Adrenal gland (tissue), 12 donors: ENCODE data around the gene ADAM10. TPM values are rescaled to one million over a fixed set of nuclear protein-coding genes. Genes with fewer than 3 reads are reported as not detected.
"Not testable (repeated sequence)": the region's sequence is repeated elsewhere in the genome, so short reads cannot be mapped to it uniquely, and the experiment has no call there.

Source experiments
- DNase-seq, 7 donors: peaks; one replicate each; pipeline ENCODE4 v3.0.0-alpha.2; 2019 to 2020
- H3K27ac ChIP-seq, 5 donors: fragments of 200-600 bp; sonication (generic) in 4 of 5; 1 replicate in 3 of 5; 2 replicates in 2 of 5; pipeline versions ENCODE4 v1.5.1 to v1.8.0; 2016 to 2020; ENCODE audit warnings: mild to moderate bottlenecking in 1 of 5
- H3K27me3 ChIP-seq: fragments of 200-600 bp; 2 replicates; pipeline ENCODE4 v1.8.0; 2021
- H3K36me3 ChIP-seq, 2 donors: fragments of 200-600 bp; replicated peaks in 1 of 2; 1 replicate in 1 of 2; 2 replicates in 1 of 2; pipeline versions ENCODE4 v1.5.1 to v1.8.0; 2018 to 2022
- H3K4me1 ChIP-seq, 2 donors: fragments of 200-600 bp; replicated peaks in 1 of 2; 1 replicate in 1 of 2; 2 replicates in 1 of 2; pipeline versions ENCODE4 v1.5.1 to v1.8.0; 2018 to 2021
- H3K4me3 ChIP-seq, 4 donors: fragments of 200-600 bp; sonication (generic) in 3 of 4; one replicate each; pipeline ENCODE4 v1.5.1; 2016 to 2018
- H3K9me3 ChIP-seq, 3 donors: fragments of 200-600 bp; sonication (generic) in 1 of 3; replicated peaks in 1 of 3; 1 replicate in 2 of 3; 2 replicates in 1 of 3; pipeline versions ENCODE4 v1.5.1 to v1.8.0; 2016 to 2021
- POLR2A ChIP-seq, 2 donors: fragments of 450-650 bp; IDR thresholded peaks; one replicate each; pipeline ENCODE4 v1.6.1; 2017; ENCODE audit warnings: antibody characterized with exemption in 2 of 2, mild to moderate bottlenecking in 2 of 2, moderate library complexity in 1 of 2
- WGBS, 4 donors: extraction: QIAGEN DNeasy Blood & Tissue Kit in 2 of 4; methylation state at CpG; one replicate each; pipeline versions ENCODE4 v1.1.5 to v1.1.7; 2013 to 2017; 5-methylcytosine and 5-hydroxymethylcytosine counted together
- intact Hi-C, 2 donors: fragments of 100-400 bp; cut with DNase I; formaldehyde crosslinking; loops; one replicate each; pipeline versions ENCODE4 v1.14.1 to v1.15.0; 2022 to 2023
- polyA plus RNA-seq, 3 donors: library from polyadenylated mRNA; stranded (reverse); fragments of 200-250 nt in 2 of 3; fragments of 350-450 nt in 1 of 3; fragmentation: Illumina TruSeq in 1 of 3; extraction: RNeasy Lipid Tissue Mini Kit (QIAGEN cat#74804) in 1 of 3; gene quantifications; one replicate each; pipeline ENCODE4 v1.2.3, GENCODE V29; 2013 to 2014
- total RNA-seq, 9 donors: library from RNA; depleted of rRNA in 4 of 9; stranded (reverse); fragments of >200 nt in 4 of 9; fragments of 120-200 nt in 1 of 9; fragmentation: NEBNext Ultra II Directional in 1 of 9; extraction: Animal tissue kit (Norgen Biotek cat#: 25700) in 1 of 9; gene quantifications; one replicate each; pipeline versions ENCODE4 v1.1.0 to v1.2.4, GENCODE V29; 2013 to 2023
- TF ChIP-seq, protein P1 (sequence below), 6 experiments: fragments of 450-650 bp in 4 of 6; fragments of 200-600 bp in 2 of 6; sonication (generic) in 1 of 6; IDR thresholded peaks; 1 replicate in 5 of 6; 2 replicates in 1 of 6; pipeline versions ENCODE4 v1.5.1 to v1.8.0; 2016 to 2021; ENCODE audit warnings: antibody characterized with exemption in 6 of 6, mild to moderate bottlenecking in 2 of 6, moderate library complexity in 1 of 6
- donor health status: healthy with polysubstance abuse.
- donor health status: Bipolar disorder and iron deficiency.
- donor health status: DM: yes; HTN: yes; CAD: no.
- donor health status: DM: no; HTN: no; CAD: no.
- donor health status: DM: no; HTN: no; CAD: no.
- donor health status: DM: yes; HTN: yes; CAD: no.

ADAM10 gene
- total and polyA plus RNA-seq, 12 donors: 6.2 to 97.9 (median 50.7) TPM

DNA sequence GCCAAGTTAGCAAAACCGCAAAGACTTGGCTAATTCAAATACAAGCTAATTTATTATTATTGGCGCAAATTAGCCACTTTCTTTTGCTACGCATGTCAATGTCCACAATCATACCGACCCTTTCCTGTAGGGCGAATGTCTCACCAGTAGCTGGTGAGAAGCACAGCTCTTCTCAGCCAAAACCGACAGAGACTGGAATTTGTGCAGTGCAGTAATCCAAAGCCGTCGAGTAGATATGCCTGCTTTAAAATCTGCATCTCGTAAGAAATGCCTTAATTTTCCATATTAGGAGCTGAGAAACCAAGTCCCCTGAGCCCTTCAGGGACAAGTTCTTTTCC, 21.0 kb upstream of the ADAM10 start:
- TF ChIP-seq, protein P1, sequence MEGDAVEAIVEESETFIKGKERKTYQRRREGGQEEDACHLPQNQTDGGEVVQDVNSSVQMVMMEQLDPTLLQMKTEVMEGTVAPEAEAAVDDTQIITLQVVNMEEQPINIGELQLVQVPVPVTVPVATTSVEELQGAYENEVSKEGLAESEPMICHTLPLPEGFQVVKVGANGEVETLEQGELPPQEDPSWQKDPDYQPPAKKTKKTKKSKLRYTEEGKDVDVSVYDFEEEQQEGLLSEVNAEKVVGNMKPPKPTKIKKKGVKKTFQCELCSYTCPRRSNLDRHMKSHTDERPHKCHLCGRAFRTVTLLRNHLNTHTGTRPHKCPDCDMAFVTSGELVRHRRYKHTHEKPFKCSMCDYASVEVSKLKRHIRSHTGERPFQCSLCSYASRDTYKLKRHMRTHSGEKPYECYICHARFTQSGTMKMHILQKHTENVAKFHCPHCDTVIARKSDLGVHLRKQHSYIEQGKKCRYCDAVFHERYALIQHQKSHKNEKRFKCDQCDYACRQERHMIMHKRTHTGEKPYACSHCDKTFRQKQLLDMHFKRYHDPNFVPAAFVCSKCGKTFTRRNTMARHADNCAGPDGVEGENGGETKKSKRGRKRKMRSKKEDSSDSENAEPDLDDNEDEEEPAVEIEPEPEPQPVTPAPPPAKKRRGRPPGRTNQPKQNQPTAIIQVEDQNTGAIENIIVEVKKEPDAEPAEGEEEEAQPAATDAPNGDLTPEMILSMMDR (IDR thresholded peaks at IDR 0.05): peak in 4 of 6 experiments; percentile 17 to 55 (median 26)
- no peak for TF ChIP-seq POLR2A (IDR thresholded peaks at IDR 0.05)
- no peaks in the 10 kb centered on the region for H3K27me3 ChIP-seq
- peak overlapping the region; percentile 70 to 98 (median 98) for H3K27ac ChIP-seq
- no peaks in the 10 kb centered on the region for H3K36me3 ChIP-seq
- intact Hi-C loops: loop anchor here in 1 of 2 donors (10.0 kb wide), 1 partner anchor 154 kb away; no protein-coding TSS in a partner anchor
- peak in 2 of 7 donors; percentile 37 to 51 for DNase-seq
- 4 to 7% (median 5%) methylated on average over 9 of the region's 9 CpGs for WGBS, 4 donors
- peaks cover 24 to 38% of the 10 kb centered on the region in 2 donors for H3K4me1 ChIP-seq
- peak overlapping the region in 3 of 4 donors; percentile 32 to 86 (median 55) for H3K4me3 ChIP-seq
- H3K9me3 ChIP-seq: no peaks in the 10 kb centered on the region

DNA sequence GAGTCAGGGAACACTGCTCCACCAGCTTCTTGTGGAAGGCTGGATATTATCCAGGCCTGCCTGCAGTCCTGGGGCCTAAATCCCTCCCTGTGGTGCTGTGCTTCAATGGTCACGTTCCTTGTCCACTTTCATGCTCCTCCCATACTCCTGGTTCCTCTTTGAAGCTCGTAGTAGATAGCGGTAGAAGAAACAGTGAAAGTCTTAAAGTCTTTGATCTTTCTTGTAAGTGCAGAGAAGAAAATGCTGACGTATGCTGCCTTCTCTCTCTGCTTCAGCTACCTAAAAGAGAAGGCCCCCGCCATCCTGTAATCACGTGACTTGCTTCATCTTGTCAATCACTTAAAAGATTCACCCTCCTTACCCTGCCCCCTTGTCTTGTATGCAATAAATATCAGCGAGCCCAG, 19.1 kb upstream of the ADAM10 start:
- not testable (repeated sequence) for H3K27ac ChIP-seq, H3K4me3 ChIP-seq, H3K36me3 ChIP-seq, H3K27me3 ChIP-seq, DNase-seq
- Histone ChIP-seq H3K9me3 (peaks cover 0 to 11% (median 0%) of the 10 kb centered on the region in 3 donors), H3K4me1 (peaks cover 24 to 25% of the 10 kb centered on the region in 2 donors)
- intact Hi-C loops: loop anchor here in 1 of 2 donors (10.0 kb wide), 1 partner anchor 544 kb away; no protein-coding TSS in a partner anchor
- whole genome bisulfite sequencing, 4 donors: 92 to 95% (median 94%) methylated on average over 7 of the region's 7 CpGs

DNA sequence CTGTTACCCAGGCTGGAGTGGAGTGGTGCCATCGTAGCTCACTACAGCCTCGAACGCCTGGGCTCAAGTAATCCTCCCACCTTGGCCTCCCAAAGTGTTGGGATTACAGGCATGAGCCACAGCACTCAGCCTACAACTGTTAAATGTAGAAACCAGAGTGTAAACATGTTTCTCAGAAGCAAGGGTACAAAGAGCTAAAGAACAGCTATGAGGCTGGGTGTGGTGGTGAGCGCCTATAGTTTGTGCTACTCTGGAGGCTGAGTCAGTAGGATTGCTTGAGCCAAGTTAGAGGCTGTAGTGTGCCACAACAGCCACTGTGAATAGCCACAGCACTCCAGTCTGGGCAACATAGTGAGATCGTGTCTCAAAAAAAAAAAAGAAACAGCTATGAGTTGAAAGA, 16.8 kb upstream of the ADAM10 start:
- no peak overlapping the region for H3K4me3 ChIP-seq
- TF ChIP-seq, protein P1 (IDR thresholded peaks at IDR 0.05): no peak
- TF ChIP-seq POLR2A (IDR thresholded peaks at IDR 0.05): no peak
- WGBS, 4 donors: 90 to 97% (median 95%) methylated on average over 5 of the region's 5 CpGs
- H3K27ac ChIP-seq: no peak overlapping the region
- H3K36me3 ChIP-seq: no peaks in the 10 kb centered on the region
- intact Hi-C loops: loop anchor here in 1 of 2 donors (10.0 kb wide), 1 partner anchor 541 kb away; no protein-coding TSS in a partner anchor
- peaks cover 0 to 11% (median 0%) of the 10 kb centered on the region in 3 donors for H3K9me3 ChIP-seq
- no peaks in the 10 kb centered on the region for H3K27me3 ChIP-seq
- H3K4me1 ChIP-seq: peaks cover 7 to 9% of the 10 kb centered on the region in 2 donors
- no peak for DNase-seq

- Histone ChIP-seq H3K9me3 (peaks cover 0 to 11% (median 0%) of the 10 kb centered on the region in 3 donors), H3K36me3 (no peaks in the 10 kb centered on the region), H3K4me1 (no peaks in the 10 kb centered on the region), H3K4me3 (no peak overlapping the region), H3K27ac (no peak overlapping the region), H3K27me3 (no peaks in the 10 kb centered on the region)
- DNase-seq: no peak
- 87 to 91% (median 89%) methylated on average over 5 of the region's 5 CpGs for WGBS, 4 donors
- no peak for TF ChIP-seq POLR2A (IDR thresholded peaks at IDR 0.05)
- TF ChIP-seq, protein P1 (IDR thresholded peaks at IDR 0.05): no peak
- intact Hi-C loops: loop anchor here in 1 of 2 donors (10.0 kb wide), 1 partner anchor 540 kb away; no protein-coding TSS in a partner anchor
Measured at GRCh38 chr15:58764468-58764867, 15.0 kb upstream of the ADAM10 start.

GRCh38 chr15:58762731-58763130, 13.2 kb upstream of the ADAM10 start:
- no peaks in the 10 kb centered on the region for H3K27me3 ChIP-seq
- no peaks in the 10 kb centered on the region for H3K36me3 ChIP-seq
- H3K27ac ChIP-seq: no peak overlapping the region
- H3K9me3 ChIP-seq: peaks cover 0 to 11% (median 0%) of the 10 kb centered on the region in 3 donors
- H3K4me3 ChIP-seq: no peak overlapping the region
- H3K4me1 ChIP-seq: no peaks in the 10 kb centered on the region
- DNase-seq: no peak
- intact Hi-C loops: loop anchor here in 1 of 2 donors (10.0 kb wide), 1 partner anchor 538 kb away; no protein-coding TSS in a partner anchor
- 80 to 97% (median 91%) methylated on average over 1 of the region's 1 CpG for WGBS, 4 donors
- TF ChIP-seq, protein P1 (IDR thresholded peaks at IDR 0.05): no peak
- no peak for TF ChIP-seq POLR2A (IDR thresholded peaks at IDR 0.05)
